GM23248 (cell line): ENCODE measurements around the gene GDAP1L1. TPM values are rescaled to one million over a fixed set of nuclear protein-coding genes. Genes with fewer than 3 reads are reported as not detected.

Experiments
- DNase-seq: peaks from one replicate; pipeline ENCODE4 v3.0.0-alpha.2; 2015
- H2AFZ ChIP-seq: fragments of 200-600 bp; sonication (generic); 2 replicates; pipeline ENCODE4 v1.6.1; 2016; ENCODE audit warnings: antibody characterized with exemption
- H3F3A ChIP-seq: fragments of 200-600 bp; sonication (generic); 2 replicates; pipeline ENCODE4 v1.6.1; 2016; ENCODE audit warnings: mild to moderate bottlenecking, antibody characterized with exemption, mixed run types; ENCODE audit not compliant: insufficient read depth
- H3K27ac ChIP-seq: fragments of 200-600 bp; sonication (generic); 2 replicates; pipeline ENCODE4 v1.5.1; 2016; ENCODE audit warnings: mild to moderate bottlenecking
- H3K27me3 ChIP-seq: fragments of 200-600 bp; sonication (generic); replicated peaks from 2 replicates; pipeline ENCODE4 v1.6.1; 2016; ENCODE audit warnings: mild to moderate bottlenecking; ENCODE audit not compliant: insufficient read depth
- H3K36me3 ChIP-seq: fragments of 200-600 bp; sonication (generic); 2 replicates; pipeline ENCODE4 v1.6.1; 2016; ENCODE audit warnings: low read depth, mild to moderate bottlenecking
- H3K4me1 ChIP-seq: fragments of 200-600 bp; sonication (generic); 2 replicates; pipeline ENCODE4 v1.6.1; 2016; ENCODE audit warnings: mild to moderate bottlenecking; ENCODE audit not compliant: insufficient read depth
- H3K4me2 ChIP-seq: fragments of 200-600 bp; sonication (generic); one replicate; pipeline ENCODE4 v1.6.1; 2016; ENCODE audit warnings: mild to moderate bottlenecking; ENCODE audit not compliant: unreplicated experiment
- H3K4me3 ChIP-seq: fragments of 200-600 bp; sonication (generic); 2 replicates; pipeline ENCODE4 v1.5.1; 2016; ENCODE audit warnings: mild to moderate bottlenecking
- H3K79me2 ChIP-seq: fragments of 200-600 bp; sonication (generic); 2 replicates; pipeline ENCODE4 v1.6.1; 2016; ENCODE audit warnings: mild to moderate bottlenecking; ENCODE audit not compliant: insufficient read depth
- H3K9ac ChIP-seq: fragments of 200-600 bp; sonication (generic); 2 replicates; pipeline ENCODE4 v1.6.1; 2016; ENCODE audit warnings: mild to moderate bottlenecking
- H3K9me2 ChIP-seq: fragments of 200-600 bp; sonication (generic); 2 replicates; pipeline ENCODE4 v1.6.1; 2016; ENCODE audit warnings: mixed run types, mild to moderate bottlenecking, moderate library complexity; ENCODE audit not compliant: insufficient read depth
- H3K9me3 ChIP-seq: fragments of 200-600 bp; sonication (generic); one replicate; pipeline ENCODE4 v1.6.1; 2017; ENCODE audit warnings: low read depth
- H4K20me1 ChIP-seq: fragments of 200-600 bp; sonication (generic); 2 replicates; pipeline ENCODE4 v1.6.0; 2016; ENCODE audit not compliant: insufficient read depth
- EZH2 ChIP-seq: fragments of 200-600 bp; sonication (generic); IDR thresholded peaks from 2 replicates; pipeline ENCODE4 v1.6.1; 2018; ENCODE audit warnings: antibody characterized with exemption, mild to moderate bottlenecking; ENCODE audit not compliant: insufficient read depth, poor library complexity, severe bottlenecking
- EZH2phosphoT487 ChIP-seq: fragments of 200-600 bp; sonication (generic); IDR thresholded peaks from 2 replicates; pipeline ENCODE4 v1.6.1; 2018; ENCODE audit warnings: antibody characterized with exemption, moderate library complexity, mild to moderate bottlenecking, low read depth; ENCODE audit not compliant: insufficient read depth
- WGBS, 2 experiments: methylation state at CpG; one replicate each; pipeline ENCODE4 v1.1.6; 2015 to 2017; ENCODE audit warnings: low lambda C conversion rate in 2 of 2, low coverage in 1 of 2; ENCODE audit errors: missing lambda C conversion rate in 2 of 2; 5-methylcytosine and 5-hydroxymethylcytosine counted together
- in situ Hi-C: fragments of 300-500 bp; cut with MboI; formaldehyde crosslinking; loops from 2 replicates; pipeline ENCODE4 v1.15.0; 2020
- polyA plus RNA-seq: library from polyadenylated mRNA; unstranded; fragments of >200 nt; fragmentation: Nextera tagmentation; extraction: Ambion mirVana; gene quantifications from 2 replicates; pipeline ENCODE4 v1.2.1, GENCODE V29; 2016
- total RNA-seq: library from RNA; depleted of rRNA; stranded (reverse); fragments of >200 nt; shearing (Covaris generic); gene quantifications from 2 replicates; pipeline ENCODE4 v1.2.3, GENCODE V29; 2014

Gene GDAP1L1
- total and polyA plus RNA-seq, 2 experiments from 2014 or later = not detected

GRCh38 chr20:44302026-44302669 is 55.0 kb downstream of the GDAP1L1 start:
- Histone ChIP-seq H3K27me3 (no peaks in the 10 kb centered on the region), H3K27ac (no peak overlapping the region), H3K9me3 (no peaks in the 10 kb centered on the region), H3K4me2 (no peak overlapping the region), H3F3A (no peaks in the 10 kb centered on the region), H3K9me2 (no peaks in the 10 kb centered on the region), H3K4me1 (no peaks in the 10 kb centered on the region), H3K79me2 (no peaks in the 10 kb centered on the region), H3K36me3 (no peaks in the 10 kb centered on the region), H3K9ac (no peak overlapping the region), H3K4me3 (no peak overlapping the region), H4K20me1 (no peaks in the 10 kb centered on the region), H2AFZ (no peak overlapping the region)
- WGBS, 2 experiments = 70 to 80% methylated on average over 5 of the region's 5 CpGs
- in situ Hi-C loops = no loop called here
- TF ChIP-seq EZH2 (no peak), EZH2phosphoT487 (no peak)
- no peak for DNase-seq

DNA sequence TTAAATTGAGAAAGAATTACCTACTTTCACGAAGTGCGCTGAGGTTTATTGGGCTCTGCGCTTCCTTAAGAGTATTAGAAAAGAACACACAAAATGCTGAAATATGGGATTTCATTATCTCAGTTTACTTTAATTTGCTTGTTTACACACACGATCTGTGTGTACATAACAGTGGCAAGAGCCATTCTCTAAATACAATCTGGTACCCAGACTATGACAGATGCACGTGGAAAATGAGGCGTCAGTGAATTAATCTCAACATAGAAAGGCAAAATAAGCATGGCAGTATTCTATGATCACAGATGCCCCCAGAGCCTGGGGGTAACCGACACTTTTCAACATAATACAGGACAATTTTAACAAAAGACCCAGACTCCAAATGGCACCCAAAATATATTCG is 55.6 kb downstream of the GDAP1L1 start:
- Histone ChIP-seq H4K20me1 (no peaks in the 10 kb centered on the region), H3K79me2 (0 out of 2 replicates have a peak, but pooled peaks cover 2% of the 10 kb centered on the region), H3K36me3 (no peaks in the 10 kb centered on the region), H3F3A (no peaks in the 10 kb centered on the region), H3K27ac (no peak overlapping the region), H3K27me3 (no peaks in the 10 kb centered on the region), H2AFZ (no peak overlapping the region), H3K4me3 (no peak overlapping the region), H3K4me1 (no peaks in the 10 kb centered on the region), H3K4me2 (no peak overlapping the region), H3K9ac (no peak overlapping the region), H3K9me3 (no peaks in the 10 kb centered on the region), H3K9me2 (no peaks in the 10 kb centered on the region)
- WGBS, 2 experiments = 75% methylated on average over 8 of the region's 8 CpGs
- in situ Hi-C loops = no loop called here
- TF ChIP-seq EZH2 = no peak
- TF ChIP-seq EZH2phosphoT487 = no peak
- DNase-seq = no peak

DNA sequence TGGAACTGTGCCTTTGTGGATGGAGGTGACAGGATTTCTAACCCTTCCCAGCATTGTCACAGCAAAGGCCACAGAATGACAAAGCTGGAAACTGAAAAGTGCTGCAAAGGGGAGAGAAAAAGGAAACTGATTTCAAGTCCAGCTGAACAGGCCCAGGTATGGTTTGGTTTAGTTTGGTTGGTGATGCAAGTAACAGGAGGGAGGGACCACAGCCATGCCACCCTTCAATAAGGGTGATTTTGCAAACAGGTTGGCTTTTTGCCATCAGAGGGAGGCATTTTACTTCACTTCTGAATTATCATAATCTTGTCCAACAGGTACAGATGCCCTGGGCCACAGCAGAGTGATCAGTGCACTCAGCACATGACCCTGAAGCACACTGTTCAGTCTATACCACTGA is 57.3 kb downstream of the GDAP1L1 start:
- H3K9me3 ChIP-seq = no peaks in the 10 kb centered on the region
- in situ Hi-C loops = no loop called here
- no peaks in the 10 kb centered on the region for H3K9me2 ChIP-seq
- no peaks in the 10 kb centered on the region for H3K4me1 ChIP-seq
- H3K79me2 ChIP-seq = peaks cover 16% of the 10 kb centered on the region; the same call in 1 of the 2 replicates
- H3K27me3 ChIP-seq = no peaks in the 10 kb centered on the region
- H3K4me2 ChIP-seq = no peak overlapping the region
- no peak overlapping the region for H3K27ac ChIP-seq
- H3F3A ChIP-seq = no peaks in the 10 kb centered on the region
- no peak overlapping the region for H3K4me3 ChIP-seq
- H3K9ac ChIP-seq = no peak overlapping the region
- no peak for DNase-seq
- TF ChIP-seq EZH2phosphoT487 = no peak
- TF ChIP-seq EZH2 = no peak
- no peak overlapping the region for H2AFZ ChIP-seq
- H4K20me1 ChIP-seq = no peaks in the 10 kb centered on the region
- no peaks in the 10 kb centered on the region for H3K36me3 ChIP-seq

DNA sequence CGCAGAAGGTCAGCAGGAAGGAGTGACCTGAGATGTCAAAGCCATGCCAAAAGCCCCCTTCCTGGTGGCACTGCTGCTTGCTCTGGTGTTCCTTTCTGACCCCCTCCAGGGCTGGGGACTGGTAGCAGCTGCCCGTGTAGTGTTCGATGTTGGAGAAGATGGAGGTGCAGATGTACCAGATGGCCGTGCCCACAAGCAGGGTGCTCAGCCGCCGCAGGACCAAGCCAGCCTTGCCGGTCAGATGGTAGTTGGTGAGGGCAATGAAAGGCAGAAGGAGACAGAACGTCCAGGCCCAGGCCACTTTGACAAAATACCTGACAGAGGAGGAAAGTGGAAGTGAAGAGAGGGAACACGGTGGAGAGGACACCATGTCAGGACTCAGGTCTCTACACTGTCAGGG is 59.8 kb downstream of the GDAP1L1 start:
- Histone ChIP-seq H3K27me3 (no peaks in the 10 kb centered on the region), H3K9me3 (no peaks in the 10 kb centered on the region), H3K4me1 (0 out of 2 replicates have a peak, but pooled peaks cover 4% of the 10 kb centered on the region), H3K9ac (no peak overlapping the region), H3K9me2 (no peaks in the 10 kb centered on the region), H3F3A (no peaks in the 10 kb centered on the region), H4K20me1 (no peaks in the 10 kb centered on the region), H3K4me2 (no peak overlapping the region), H3K36me3 (no peaks in the 10 kb centered on the region), H3K27ac (no peak overlapping the region), H2AFZ (no peak overlapping the region), H3K79me2 (peaks cover 19% of the 10 kb centered on the region; the same call in 1 of the 2 replicates), H3K4me3 (no peak overlapping the region)
- TF ChIP-seq EZH2 = no peak
- TF ChIP-seq EZH2phosphoT487 = no peak
- WGBS, 2 experiments = 76 to 83% methylated on average over 9 of the region's 9 CpGs
- in situ Hi-C loops = no loop called here
- no peak for DNase-seq
